ENCODE measurements around the gene KIF26B.

The KIF26B gene

DNA sequence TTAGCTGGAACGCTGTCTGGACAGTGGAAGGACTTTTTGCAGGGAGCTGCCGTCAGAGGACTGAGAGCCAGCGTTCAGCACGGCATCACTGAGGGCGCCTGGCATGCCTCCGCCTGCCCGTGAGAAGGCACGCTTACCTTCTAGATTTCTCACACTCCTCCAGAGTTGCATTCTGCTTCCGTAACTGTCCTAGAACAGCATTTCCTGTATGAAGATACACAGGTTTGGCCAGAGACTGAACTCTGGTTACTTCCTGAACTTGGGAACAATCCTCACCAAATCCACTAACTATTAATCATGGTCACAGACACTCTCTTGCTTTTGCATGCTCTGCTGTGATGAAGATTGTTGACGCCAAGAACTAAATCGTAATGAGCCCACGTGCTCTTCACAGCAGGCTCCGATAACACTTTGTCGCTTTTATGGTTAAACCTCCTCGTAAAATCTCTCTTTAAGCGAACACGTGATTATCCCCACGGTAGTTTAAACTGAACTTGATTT, 93.5 kb downstream of the KIF26B start:
- Histone ChIP-seq H3K79me2 (ENCODE audit: control insufficient read depth, insufficient read depth, low read length) (no peaks in the 10 kb centered on the region), H4K8ac (ENCODE audit: low read depth, low read length) (no peak overlapping the region), H2BK15ac (replicated peaks; ENCODE audit: low read depth) (no peak overlapping the region), H3K4me2 (ENCODE audit: low read length) (no peak overlapping the region), H2AK5ac (ENCODE audit: low read length) (no peak overlapping the region), H3K4me3 (ENCODE audit: low read length) (no peak overlapping the region), H3K9ac (ENCODE audit: low read length) (no peak overlapping the region), H3K18ac (ENCODE audit: low read length) (no peak overlapping the region), H3K79me1 (ENCODE audit: low read length) (no peaks in the 10 kb centered on the region), H4K5ac (ENCODE audit: low read length) (no peak overlapping the region), H3K56ac (ENCODE audit: low read length) (no peak overlapping the region), H3K4me1 (ENCODE audit: control insufficient read depth, low read depth, low read length) (no peaks in the 10 kb centered on the region), H3K27ac (ENCODE audit: low read depth, low read length) (no peak overlapping the region), H2BK120ac (ENCODE audit: low read depth, low read length) (no peak overlapping the region), H2BK5ac (ENCODE audit: low read length) (no peak overlapping the region), H3K23ac (ENCODE audit: low read length) (no peak overlapping the region), H3K27me3 (ENCODE audit: insufficient read depth, low read length, poor library complexity) (no peaks in the 10 kb centered on the region), H3K4ac (ENCODE audit: low read depth, low read length) (no peak overlapping the region), H3K36me3 (ENCODE audit: control insufficient read depth, insufficient read depth, low read length) (no peaks in the 10 kb centered on the region)
- no CpG with 5 or more reads among the region's 18 CpGs for WGBS (ENCODE audit: extremely low coverage, insufficient coverage, low lambda C conversion rate)
- DNase-seq, result no peak

DNA sequence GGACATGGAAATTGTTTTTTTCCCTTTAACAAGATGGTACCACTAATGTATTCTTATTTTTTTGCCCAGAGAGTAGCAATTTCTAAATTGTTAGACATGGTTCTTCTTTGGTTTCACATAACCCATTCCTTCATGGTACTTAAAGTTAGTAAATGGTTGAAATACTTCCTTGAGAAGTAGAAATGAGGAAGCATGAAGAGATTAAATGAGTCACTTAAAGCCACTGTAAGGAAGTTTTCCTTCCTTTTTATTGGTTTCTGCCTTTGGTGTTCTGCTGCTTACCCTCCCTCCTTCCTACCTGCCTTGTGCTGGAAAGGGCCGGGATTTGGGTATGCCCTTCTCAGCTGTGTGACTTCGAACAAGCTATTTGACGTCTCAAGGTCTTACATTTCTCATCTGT, 101.0 kb downstream of the KIF26B start:
- Histone ChIP-seq H3K79me1 (ENCODE audit: low read length) (no peaks in the 10 kb centered on the region), H2BK15ac (replicated peaks; ENCODE audit: low read depth) (no peak overlapping the region), H3K79me2 (ENCODE audit: control insufficient read depth, insufficient read depth, low read length) (no peaks in the 10 kb centered on the region), H3K4ac (ENCODE audit: low read depth, low read length) (no peak overlapping the region), H2AK5ac (ENCODE audit: low read length) (no peak overlapping the region), H2BK120ac (ENCODE audit: low read depth, low read length) (no peak overlapping the region), H2BK5ac (ENCODE audit: low read length) (no peak overlapping the region), H3K23ac (ENCODE audit: low read length) (no peak overlapping the region), H3K4me1 (ENCODE audit: control insufficient read depth, low read depth, low read length) (peaks cover 6% of the 10 kb centered on the region), H3K9ac (ENCODE audit: low read length) (no peak overlapping the region), H3K4me3 (ENCODE audit: low read length) (no peak overlapping the region), H4K5ac (ENCODE audit: low read length) (no peak overlapping the region), H3K27ac (ENCODE audit: low read depth, low read length) (no peak overlapping the region), H3K18ac (ENCODE audit: low read length) (no peak overlapping the region), H3K4me2 (ENCODE audit: low read length) (no peak overlapping the region), H3K56ac (ENCODE audit: low read length) (no peak overlapping the region), H4K8ac (ENCODE audit: low read depth, low read length) (no peak overlapping the region), H3K27me3 (ENCODE audit: insufficient read depth, low read length, poor library complexity) (no peaks in the 10 kb centered on the region), H3K36me3 (ENCODE audit: control insufficient read depth, insufficient read depth, low read length) (no peaks in the 10 kb centered on the region)
- no CpG with 5 or more reads among the region's 3 CpGs for WGBS (ENCODE audit: extremely low coverage, insufficient coverage, low lambda C conversion rate)
- DNase-seq, result no peak

DNA sequence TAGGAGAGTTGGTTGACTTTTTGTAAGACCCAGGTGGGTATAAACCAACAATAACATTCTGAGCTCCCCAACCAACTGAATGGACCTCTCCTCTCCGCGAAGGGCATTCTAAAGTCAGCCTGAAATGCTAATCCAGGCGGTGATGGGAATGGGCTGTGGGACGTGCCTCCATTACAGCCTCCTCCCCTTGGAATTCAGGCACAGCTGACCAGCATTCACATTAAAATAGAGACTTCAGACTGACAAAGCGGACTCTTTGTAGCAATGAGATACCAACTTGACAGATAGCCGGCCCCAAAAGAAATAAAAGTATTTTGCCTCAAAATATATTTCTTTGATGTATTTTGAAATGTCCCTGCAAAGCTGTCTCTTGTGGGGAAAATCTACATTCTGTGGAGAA, 101.7 kb downstream of the KIF26B start:
- Histone ChIP-seq H4K8ac (ENCODE audit: low read depth, low read length) (no peak overlapping the region), H2BK5ac (ENCODE audit: low read length) (peak overlapping the region; percentile 36), H3K4me2 (ENCODE audit: low read length) (no peak overlapping the region), H2BK15ac (replicated peaks; ENCODE audit: low read depth) (no peak overlapping the region), H3K9ac (ENCODE audit: low read length) (no peak overlapping the region), H3K4me1 (ENCODE audit: control insufficient read depth, low read depth, low read length) (peaks cover 6% of the 10 kb centered on the region), H3K4me3 (ENCODE audit: low read length) (no peak overlapping the region), H3K79me2 (ENCODE audit: control insufficient read depth, insufficient read depth, low read length) (no peaks in the 10 kb centered on the region), H3K56ac (ENCODE audit: low read length) (peak overlapping the region; percentile 31), H3K23ac (ENCODE audit: low read length) (no peak overlapping the region), H3K79me1 (ENCODE audit: low read length) (no peaks in the 10 kb centered on the region), H2AK5ac (ENCODE audit: low read length) (no peak overlapping the region), H4K5ac (ENCODE audit: low read length) (no peak overlapping the region), H3K36me3 (ENCODE audit: control insufficient read depth, insufficient read depth, low read length) (no peaks in the 10 kb centered on the region), H3K18ac (ENCODE audit: low read length) (no peak overlapping the region), H3K27ac (ENCODE audit: low read depth, low read length) (peak overlapping the region; percentile 1), H3K27me3 (ENCODE audit: insufficient read depth, low read length, poor library complexity) (no peaks in the 10 kb centered on the region), H3K4ac (ENCODE audit: low read depth, low read length) (no peak overlapping the region), H2BK120ac (ENCODE audit: low read depth, low read length) (no peak overlapping the region)
- WGBS (ENCODE audit: extremely low coverage, insufficient coverage, low lambda C conversion rate), result no CpG with 5 or more reads among the region's 6 CpGs
- DNase-seq, result peak; percentile 72

DNA sequence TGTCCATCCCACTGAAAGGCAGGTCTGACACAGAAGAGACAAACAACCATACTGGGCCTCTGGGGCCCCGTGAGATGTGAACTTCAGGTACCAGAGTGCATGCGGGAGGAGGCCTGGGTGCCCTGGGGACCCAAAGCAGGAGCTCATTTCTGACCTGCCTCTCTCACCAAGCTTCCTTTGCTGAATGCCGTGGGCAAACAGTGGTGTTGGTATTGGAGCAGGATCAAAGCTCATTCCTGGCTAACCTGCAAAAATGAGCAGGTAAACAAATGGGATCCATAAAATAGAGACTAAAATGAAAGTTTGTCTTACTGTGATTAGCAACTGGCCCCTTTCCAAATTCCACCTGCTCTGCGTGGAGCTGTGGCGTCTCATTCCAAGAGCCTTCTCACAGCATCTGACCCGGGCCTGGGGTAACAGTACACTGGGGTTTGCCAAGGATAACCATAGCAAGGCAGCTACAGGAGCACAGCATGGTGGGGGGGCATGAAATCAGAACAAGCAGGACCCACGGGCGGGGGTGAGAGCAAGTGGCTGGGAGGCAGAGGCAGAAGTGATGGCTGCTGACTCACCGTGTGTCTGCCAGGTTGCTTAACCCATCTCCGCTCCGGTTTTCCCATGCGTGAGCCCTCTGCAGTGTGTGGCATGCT, 103.6 kb downstream of the KIF26B start:
- no peak overlapping the region for H3K4me3 ChIP-seq (ENCODE audit: low read length)
- peak overlapping the region; percentile 10 for H3K56ac ChIP-seq (ENCODE audit: low read length)
- no peak overlapping the region for H2BK5ac ChIP-seq (ENCODE audit: low read length)
- H4K8ac ChIP-seq (ENCODE audit: low read depth, low read length), result no peak overlapping the region
- no CpG with 5 or more reads among the region's 12 CpGs for WGBS (ENCODE audit: extremely low coverage, insufficient coverage, low lambda C conversion rate)
- H3K18ac ChIP-seq (ENCODE audit: low read length), result no peak overlapping the region
- no peak overlapping the region for H3K9ac ChIP-seq (ENCODE audit: low read length)
- peaks cover 6% of the 10 kb centered on the region for H3K4me1 ChIP-seq (ENCODE audit: control insufficient read depth, low read depth, low read length)
- no peak overlapping the region for H4K5ac ChIP-seq (ENCODE audit: low read length)
- no peak overlapping the region for H3K23ac ChIP-seq (ENCODE audit: low read length)
- no peaks in the 10 kb centered on the region for H3K36me3 ChIP-seq (ENCODE audit: control insufficient read depth, insufficient read depth, low read length)
- no peak overlapping the region for H2BK120ac ChIP-seq (ENCODE audit: low read depth, low read length)
- DNase-seq, result no peak
- H2BK15ac ChIP-seq (replicated peaks; ENCODE audit: low read depth), result no peak overlapping the region
- no peak overlapping the region for H2AK5ac ChIP-seq (ENCODE audit: low read length)
- H3K4ac ChIP-seq (ENCODE audit: low read depth, low read length), result no peak overlapping the region
- no peaks in the 10 kb centered on the region for H3K79me1 ChIP-seq (ENCODE audit: low read length)
- H3K27ac ChIP-seq (ENCODE audit: low read depth, low read length), result no peak overlapping the region
- H3K27me3 ChIP-seq (ENCODE audit: insufficient read depth, low read length, poor library complexity), result no peaks in the 10 kb centered on the region
- H3K4me2 ChIP-seq (ENCODE audit: low read length), result no peak overlapping the region
- H3K79me2 ChIP-seq (ENCODE audit: control insufficient read depth, insufficient read depth, low read length), result no peaks in the 10 kb centered on the region

DNA sequence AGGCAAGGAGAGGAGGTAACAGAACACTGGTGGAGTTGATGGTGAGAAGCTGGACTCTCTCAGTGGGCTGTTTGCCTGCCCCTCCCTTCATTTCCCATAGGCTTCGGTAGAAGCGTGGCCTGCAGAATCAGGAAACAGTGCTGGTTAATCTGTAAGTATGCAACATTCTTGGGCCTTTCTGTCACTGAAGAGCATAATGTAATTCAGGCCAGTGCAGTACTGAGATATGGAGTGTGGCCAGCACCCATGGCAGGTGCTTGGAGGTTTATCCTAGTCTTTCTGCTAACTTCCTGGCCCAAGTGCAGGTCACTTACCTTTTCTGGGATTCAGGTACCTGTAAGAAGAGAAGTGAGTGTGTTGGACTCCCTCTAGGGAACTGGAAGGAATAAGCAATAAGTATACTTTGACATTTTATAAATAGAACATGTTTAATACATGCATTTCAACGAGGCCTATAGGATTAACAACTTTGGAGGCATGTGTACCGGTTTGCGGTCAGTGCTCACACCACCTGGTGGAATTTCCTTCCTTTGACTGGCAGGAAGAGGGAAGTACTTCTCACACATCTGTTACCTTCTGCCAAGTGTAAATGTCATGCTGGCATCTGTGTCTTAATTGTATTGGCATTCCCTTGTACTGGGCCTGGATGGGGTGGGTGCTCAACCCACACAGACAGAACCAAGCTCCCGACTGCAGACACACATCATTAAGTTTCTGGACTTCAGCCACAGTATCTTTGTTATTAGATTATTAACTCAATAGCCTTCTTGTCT, 105.5 kb downstream of the KIF26B start:
- Histone ChIP-seq H3K27ac (ENCODE audit: low read depth, low read length) (no peak overlapping the region), H2AK5ac (ENCODE audit: low read length) (no peak overlapping the region), H3K23ac (ENCODE audit: low read length) (no peak overlapping the region), H3K4me2 (ENCODE audit: low read length) (no peak overlapping the region), H4K5ac (ENCODE audit: low read length) (no peak overlapping the region), H3K36me3 (ENCODE audit: control insufficient read depth, insufficient read depth, low read length) (no peaks in the 10 kb centered on the region), H3K56ac (ENCODE audit: low read length) (no peak overlapping the region), H3K4ac (ENCODE audit: low read depth, low read length) (no peak overlapping the region), H3K4me1 (ENCODE audit: control insufficient read depth, low read depth, low read length) (peaks cover 3% of the 10 kb centered on the region), H2BK5ac (ENCODE audit: low read length) (no peak overlapping the region), H3K27me3 (ENCODE audit: insufficient read depth, low read length, poor library complexity) (no peaks in the 10 kb centered on the region), H3K9ac (ENCODE audit: low read length) (no peak overlapping the region), H3K18ac (ENCODE audit: low read length) (no peak overlapping the region), H3K79me1 (ENCODE audit: low read length) (no peaks in the 10 kb centered on the region), H2BK15ac (replicated peaks; ENCODE audit: low read depth) (no peak overlapping the region), H3K4me3 (ENCODE audit: low read length) (no peak overlapping the region), H4K8ac (ENCODE audit: low read depth, low read length) (no peak overlapping the region), H3K79me2 (ENCODE audit: control insufficient read depth, insufficient read depth, low read length) (no peaks in the 10 kb centered on the region), H2BK120ac (ENCODE audit: low read depth, low read length) (no peak overlapping the region)
- DNase-seq, result no peak
- WGBS (ENCODE audit: extremely low coverage, insufficient coverage, low lambda C conversion rate), result no CpG with 5 or more reads among the region's 6 CpGs

Measured in mesendoderm (in vitro differentiated cells).